ENCODE data around the gene PPP2R3B.

Gene PPP2R3B

DNA sequence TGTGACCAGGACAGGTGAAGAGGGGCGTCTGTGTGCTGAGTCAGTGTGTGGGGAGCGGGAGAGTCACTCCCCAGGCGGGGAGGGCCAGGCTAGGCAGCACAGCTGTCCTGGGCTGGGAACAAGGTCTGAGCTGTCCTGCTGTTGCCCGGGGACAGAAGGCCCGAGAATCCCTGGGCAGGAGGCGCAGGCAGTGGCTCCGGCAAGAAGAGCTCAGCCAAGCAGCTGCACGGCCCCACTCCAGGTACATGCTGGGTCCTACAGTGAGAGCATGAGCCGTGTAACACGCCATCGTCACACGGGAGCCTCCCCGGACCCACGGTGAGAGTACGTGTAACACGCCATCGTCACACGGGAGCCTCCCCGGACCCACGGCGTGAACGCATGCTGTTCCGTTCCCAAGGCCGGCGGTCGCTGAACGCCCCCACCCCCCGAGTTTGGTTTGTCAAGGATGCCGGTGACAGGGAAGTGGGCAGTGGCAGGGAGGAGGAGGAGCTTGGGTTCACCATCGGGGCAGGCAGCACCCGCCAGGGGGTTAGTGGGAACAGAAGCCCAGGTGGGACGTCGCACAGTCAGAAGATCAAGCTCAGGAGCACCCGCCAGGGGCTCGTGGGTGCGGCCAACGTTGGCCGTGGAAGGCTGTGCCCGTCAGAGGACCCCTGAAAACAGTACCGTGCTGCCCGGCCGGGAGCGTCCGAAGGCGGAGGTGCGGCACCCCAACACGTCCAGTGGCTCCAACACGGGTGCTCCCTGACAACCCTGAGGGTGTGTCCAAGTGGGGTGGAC, 15.6 kb downstream of the PPP2R3B start:
- no peak for DNase-seq (ENCODE audit: low spot score)

DNA sequence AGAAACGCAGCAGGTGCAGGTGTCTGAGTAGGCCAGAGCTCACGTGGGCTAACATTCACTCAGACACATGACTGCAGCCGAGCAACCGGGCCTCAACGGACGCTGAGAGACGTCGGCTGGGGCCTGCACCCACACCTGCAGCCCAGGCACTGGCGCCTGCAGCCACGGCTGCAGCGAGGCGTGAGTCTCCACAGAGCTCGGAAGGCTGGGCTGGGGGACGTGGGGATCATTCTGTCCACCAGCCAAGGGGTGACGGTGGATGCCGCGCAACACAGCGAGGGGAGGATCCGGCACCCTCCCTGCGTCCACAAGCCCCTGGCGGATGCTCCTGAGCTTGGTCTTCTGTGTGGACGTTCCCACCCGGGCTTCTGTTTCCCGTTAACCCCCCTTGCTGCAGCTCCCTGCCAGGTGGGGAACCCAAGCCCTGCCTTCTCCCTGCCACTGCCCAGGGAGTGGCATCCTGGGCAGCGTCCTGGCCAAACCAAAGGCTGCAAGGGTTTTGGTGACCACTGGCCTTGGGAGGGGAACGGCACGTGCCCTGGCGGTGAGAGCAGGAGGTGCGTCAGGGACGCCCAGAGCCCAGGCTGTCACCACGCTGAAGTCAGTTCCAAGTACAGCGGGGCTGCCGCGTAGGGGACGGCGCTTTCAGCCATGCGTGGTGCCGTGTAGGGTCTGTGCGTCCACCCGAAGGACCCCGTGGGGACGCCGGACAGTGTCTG, 16.3 kb downstream of the PPP2R3B start:
- DNase-seq (ENCODE audit: low spot score): no peak

DNA sequence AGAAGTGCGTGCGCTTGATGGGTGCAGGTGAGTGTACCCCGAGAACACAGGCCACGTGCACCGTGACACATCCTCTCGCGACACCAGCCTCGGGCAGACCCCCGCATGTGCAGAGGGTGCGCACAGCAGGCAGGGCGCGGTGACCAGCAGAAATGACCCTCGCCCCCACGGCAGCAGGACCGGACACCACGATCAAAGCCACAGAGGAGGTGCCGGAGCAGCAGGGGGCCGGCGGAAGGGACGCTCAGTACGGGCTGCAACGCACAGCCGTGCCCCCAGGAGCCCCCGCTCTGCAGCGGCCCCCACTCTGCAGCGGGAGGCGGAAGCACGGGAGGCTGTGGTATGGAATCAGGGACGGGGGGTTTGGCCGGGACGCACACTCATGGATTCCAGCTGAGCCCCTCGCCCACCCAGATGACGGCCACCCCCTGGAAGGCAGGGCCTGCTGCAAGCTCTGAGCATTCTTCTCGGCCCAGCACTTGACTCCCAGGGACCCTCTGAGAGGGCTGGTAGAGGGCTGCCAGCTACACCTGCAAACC, 17.1 kb downstream of the PPP2R3B start:
- no peak for DNase-seq (ENCODE audit: low spot score)

DNA sequence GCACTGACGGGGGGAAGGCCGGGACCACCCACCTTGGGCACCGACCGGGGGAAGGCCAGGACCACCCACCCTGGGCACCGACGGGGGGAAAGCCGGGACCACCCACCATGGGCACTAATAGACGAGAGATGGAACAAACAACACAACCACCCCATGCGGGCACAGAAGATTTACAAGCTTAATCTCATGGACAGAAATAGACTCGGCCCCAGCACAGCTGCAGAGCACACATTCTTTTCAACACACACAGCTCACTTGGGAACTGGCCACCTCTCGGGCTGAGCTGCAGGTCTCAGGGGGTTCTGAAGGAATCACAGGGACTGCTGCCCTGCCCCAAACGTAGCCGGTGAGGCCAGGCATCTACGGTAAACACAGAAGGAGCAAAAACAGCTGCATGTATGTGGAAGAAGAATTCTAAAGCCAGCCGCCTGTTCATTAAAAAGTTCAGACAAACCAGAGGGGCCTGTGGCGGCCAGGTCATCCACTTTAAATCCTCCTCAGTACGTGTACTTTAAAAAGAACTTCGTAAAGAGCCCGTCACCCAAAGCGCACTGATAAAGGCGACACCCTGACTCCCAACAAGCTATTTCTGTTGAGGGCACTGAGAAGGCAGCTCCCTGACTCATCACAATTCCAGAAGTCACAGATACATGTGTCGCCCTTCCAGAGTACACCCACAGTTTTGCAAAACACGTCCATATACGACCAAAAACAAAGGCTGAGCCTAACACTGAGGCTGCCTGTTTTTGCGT, 17.7 kb downstream of the PPP2R3B start:
- no peak for DNase-seq (ENCODE audit: low spot score)

DNA sequence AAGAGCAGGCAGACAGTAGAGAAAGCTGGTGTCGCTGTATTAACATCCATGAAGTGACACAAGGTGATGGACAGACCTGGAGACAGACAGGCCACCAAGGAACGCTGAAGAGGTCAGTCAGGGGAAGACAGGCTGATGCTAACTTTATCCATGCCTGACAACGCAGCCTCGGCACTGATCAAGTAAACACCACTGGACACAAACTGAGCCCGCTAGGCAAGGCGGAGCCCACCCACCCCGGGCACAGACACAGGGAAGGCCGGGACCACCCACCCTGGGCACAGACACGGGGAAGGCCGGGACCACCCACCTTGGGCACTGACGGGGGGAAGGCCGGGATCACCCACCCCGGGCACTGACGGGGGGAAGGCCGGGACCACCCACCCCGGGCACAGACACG, 18.8 kb downstream of the PPP2R3B start:
- DNase-seq (ENCODE audit: low spot score): no peak

DNA sequence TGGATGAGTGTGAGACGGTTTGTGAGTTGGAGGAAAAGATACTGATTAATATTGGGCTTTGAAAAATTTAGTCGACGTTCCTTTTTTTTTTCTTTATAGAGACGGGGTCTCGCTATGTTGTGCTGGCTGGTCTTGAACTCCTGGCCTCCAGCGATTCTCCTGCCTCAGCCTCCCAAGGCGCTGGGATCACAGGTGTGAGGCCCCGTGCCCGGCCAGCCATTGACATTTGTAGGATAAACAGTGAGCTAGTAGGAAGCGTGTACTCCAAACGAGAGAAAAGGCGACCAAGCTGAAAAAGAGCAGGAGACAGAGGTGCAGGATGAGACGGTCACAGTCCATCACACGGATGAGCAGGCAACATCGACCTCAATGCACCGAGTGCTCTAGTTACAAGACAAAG, 19.4 kb downstream of the PPP2R3B start:
- DNase-seq (ENCODE audit: low spot score): no peak

DNA sequence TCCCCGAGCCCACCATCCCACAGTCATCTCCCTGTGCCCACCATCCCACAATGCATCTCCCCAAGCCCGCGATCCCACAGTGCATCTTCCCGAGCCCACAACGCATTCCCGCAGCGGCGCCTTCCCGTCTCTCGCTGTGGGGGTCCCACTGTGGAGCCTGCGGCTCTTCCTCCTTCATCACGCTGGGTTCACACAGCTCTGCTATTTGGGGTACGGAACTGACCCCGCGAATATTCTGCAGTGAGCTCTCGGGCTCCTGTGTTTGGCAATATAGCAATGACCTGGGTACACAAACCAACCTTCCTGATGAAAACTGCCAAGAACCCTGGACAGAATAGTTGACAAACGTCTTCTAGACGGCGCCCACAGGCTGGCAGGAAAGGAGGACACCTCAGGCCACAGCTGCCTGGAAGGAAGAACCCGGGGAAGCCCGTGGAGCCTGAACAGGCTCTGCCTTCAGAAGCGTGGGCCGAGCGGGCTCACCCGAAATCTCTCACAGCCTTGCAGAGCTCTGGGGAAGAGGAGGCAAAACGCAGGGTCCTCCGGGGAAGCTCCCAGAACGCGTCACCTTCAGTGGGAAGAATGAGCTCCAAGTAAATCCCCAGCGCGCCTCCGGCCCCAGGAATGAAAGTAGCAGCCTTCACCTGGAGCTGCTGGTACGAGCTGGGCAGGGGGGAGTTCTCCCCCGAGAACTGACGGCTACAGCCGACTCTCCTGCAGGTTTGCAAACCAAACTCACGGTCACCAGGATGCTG, 22.9 kb downstream of the PPP2R3B start:
- no peak for DNase-seq (ENCODE audit: low spot score)

DNA sequence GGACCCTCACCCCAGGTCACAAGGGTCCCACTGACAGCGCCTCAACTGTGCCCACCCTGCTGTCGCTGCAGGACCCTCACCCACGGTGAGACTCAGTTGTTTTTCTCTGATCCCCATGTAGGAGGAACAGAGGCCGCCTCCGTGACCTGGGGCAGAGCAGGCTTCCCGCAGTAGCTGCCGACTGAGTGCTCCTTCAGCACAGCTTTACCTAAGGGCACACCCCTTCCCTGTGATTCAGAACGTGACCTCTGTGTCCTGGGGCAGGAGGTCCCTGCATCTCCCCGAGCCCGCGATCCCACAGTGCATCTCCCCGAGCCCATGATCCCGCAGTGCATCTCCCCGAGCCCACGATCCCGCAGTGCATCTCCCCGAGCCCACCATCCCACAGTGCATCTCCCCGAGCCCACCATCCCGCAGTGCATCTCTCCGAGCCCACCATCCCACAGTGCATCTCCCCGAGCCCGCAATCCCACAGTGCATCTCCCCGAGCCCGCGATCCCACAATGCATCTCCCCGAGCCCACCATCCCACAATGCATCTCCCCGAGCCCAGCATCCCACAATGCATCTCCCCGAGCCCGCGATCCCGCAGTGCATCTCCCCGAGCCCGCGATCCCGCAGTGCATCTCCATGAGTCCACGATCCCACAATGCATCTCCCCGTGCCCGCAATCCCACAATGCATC, 23.6 kb downstream of the PPP2R3B start:
- no peak for DNase-seq (ENCODE audit: low spot score)

DNA sequence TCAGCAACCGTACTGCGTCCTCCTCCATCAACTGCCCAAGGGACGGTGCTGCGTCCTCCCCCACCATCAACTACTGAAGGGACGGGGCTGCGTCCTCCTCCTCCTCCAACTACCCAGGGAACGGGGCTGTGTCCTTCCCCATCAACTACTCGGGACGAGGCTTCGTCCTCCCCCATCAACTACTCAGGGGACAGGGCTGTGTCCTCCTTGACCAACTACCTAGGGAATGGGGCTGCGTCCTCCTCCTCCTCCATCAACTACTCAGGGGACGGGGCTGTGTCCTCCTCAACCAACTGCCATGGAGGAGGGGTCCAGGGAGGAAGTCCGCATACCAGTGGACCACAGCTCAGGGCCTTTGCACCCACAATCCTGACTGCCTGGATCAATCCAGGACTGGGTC, 24.4 kb downstream of the PPP2R3B start:
- DNase-seq (ENCODE audit: low spot score): no peak

DNA sequence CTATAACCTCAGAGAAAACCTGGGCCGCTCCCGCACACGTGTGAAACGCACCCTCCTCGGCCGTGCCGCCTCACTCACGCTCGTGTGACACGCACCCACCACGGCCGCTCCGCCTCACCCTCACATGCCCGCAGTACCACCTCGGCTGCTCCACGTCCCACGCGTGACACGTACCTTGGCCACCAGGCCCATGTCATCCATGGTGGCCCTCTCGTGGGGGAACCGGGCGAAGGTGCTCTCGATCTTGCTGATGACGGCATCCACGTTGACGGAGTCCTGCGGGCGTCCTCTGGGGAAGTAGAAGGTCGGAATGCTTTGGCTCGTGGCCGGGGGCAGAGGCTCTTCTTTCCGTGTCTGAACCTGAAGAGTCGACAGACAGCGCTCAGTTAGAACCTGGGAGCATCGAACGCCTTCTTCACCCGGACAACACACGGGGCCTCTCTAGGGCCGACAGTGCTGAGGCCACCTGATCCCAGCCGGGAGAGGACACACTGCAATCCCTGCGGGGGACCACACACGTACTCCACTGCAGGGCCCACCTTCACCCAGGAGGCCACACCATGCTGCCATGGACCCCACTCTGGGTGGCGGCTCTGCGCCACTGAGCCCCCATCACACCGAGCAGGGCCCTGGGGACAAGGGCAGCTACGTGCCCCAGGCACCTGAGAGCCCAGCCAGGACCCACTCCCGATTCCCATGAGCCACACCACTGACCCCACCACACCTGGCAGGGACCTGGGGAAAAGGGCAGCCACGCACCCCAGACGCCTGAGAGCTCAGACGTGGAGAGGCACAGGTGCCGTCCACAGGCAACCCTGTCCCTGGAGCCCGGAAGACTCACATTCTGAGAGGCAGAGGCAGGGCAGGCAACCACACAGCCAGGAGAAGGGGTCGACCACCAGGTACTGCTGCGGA, 25.2 kb downstream of the PPP2R3B start:
- DNase-seq (ENCODE audit: low spot score): no peak

DNA sequence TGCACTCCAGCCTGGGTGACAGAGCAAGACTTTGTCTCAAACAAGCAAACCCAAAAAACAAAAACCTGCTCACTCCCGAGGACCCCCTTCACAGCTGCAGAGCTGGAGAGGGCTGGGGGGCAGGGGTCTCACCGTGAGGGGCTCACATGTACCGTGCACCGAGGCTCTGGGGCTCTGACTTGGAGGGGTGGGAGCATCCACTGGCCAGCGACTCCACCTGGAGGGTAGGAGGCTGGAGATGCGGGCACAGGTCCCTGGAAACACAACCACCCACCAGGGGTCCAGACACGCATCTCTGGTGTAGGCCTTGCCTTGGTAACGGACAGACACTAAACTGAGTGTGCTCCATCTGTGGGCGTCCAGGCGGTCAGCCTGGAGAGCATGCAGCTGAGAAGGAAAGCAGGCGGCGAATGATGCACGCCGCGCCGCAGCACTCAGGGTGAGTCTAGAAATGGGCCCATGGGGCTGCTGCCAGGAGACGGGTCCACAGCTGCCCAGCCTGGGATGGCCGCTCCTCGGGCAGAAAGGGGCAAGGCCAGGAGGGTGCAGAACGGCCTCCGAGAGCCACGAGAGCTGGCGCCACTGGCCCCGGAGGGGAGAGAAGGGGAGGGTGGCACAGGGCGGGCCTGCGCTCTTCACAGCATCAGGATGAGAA, 26.1 kb downstream of the PPP2R3B start:
- DNase-seq (ENCODE audit: low spot score): no peak

DNA sequence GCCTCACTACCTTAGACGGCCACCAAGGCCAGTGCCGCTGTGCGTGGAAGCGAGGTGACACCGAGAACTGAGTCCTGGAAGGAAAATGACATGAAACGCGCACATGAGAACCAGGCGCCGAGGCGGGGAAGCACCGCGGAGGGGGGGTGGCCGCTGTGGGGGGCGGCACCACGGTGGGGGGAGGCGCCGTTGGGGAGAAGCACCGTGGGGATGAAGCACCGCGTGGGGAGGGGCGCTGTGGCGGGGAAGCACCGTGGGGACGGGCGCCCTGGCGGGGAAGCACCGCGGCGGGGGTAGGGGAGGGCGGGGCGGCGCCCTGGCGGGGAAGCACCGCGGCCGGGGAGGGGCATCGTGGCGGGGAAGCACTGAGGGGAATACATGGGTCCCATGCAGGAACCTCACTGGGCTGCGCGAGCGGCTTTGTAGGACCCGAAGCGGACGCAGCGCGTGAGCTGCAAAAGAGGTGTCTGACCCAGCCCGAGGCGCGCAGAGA, 28.0 kb downstream of the PPP2R3B start:
- no peak for DNase-seq (ENCODE audit: low spot score)

DNA sequence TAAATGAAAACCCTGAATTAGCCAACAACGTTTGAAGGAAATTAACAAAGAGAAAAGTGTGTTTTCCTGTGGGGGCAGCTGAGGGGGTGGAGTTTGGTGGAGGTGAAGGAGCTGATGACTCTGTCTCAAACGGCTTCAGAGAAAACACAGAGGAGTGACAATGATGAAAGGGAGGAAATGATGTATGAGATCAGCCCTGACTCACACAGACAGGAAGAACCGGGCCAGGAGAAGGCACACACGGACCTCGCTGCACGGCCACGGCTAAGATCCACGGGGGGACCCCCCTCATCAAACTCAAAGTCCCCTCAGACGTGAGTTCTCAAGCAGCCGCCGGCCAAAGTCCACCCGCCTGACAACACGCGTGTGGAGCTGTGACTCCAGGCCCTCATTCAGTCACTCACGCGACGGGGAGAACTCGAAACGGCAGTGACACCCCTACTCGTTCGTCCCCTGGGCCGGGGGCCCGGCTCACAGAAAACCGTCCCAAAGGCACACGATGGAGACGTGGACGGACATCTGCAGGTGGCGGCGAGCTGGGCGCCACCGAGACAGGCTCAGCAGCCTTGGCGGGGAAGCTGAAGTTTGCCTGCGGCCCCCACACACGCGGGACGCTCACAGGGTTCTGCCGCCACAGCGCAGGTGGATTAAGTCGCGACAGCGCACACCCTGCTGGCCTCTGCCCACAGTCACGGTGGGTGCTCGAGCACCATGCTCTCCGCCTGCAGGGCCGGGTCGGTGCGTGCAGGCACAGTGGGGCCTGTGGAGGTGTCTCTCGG, 28.8 kb downstream of the PPP2R3B start:
- no peak for DNase-seq (ENCODE audit: low spot score)

DNA sequence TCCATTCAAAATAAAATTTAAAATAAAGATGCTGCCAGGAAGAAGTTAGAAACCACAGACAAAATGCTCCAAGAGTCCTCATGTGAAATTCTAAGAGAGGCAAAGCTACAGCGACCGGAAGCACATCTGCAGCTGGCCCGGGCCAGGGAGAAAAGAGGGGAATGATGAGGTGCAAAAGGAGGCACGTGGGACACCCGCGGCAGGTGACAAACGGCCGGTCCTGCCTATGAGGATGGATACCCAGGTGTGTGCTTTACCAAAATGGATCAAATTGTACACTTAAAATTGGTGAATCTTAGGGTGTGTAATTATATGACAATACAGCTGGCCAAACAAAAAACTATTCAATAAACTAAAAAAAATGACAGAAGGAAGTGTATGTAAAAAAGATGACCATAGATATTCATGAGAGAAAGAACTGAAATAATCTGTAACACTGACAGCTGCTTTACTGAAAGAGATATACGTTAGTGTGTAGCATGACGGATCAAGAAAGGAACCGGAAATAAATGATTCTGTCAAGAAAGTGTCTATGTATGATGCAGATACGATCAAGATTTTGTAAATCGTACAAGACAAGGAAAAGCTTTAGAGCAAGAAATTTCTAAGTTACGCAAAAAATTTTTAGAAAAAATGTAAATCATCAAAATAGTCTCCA, 29.5 kb downstream of the PPP2R3B start:
- no peak for DNase-seq (ENCODE audit: low spot score)

DNA sequence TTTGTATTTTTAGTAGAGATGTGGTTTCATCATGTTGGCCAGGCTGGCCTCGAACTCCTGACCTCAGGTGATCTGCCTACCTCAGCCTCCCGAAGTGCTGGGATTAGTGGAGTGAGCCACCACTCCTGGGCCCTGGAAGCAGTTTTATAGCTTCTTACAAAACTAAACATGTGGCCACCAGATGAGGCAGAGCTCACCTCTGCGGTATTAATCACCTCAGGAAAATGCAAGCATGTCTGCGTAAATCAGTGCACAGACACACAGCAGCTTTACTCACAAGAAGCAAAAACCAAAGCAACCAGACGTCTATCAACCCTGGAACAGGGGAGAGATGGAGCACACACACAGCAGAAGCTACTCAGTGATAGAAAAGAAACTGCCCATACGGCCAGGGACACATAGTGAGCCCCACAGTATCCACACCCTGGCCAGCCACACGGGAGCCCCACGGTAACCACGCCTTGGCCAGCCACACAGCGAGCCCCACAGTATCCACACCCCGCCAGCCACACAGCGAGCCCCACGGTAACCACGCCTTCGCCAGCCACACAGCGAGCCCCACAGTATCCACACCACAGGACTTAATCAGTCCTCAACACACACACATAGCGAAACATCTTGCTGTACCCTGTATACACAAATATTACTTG, 30.2 kb downstream of the PPP2R3B start:
- DNase-seq (ENCODE audit: low spot score): no peak

DNA sequence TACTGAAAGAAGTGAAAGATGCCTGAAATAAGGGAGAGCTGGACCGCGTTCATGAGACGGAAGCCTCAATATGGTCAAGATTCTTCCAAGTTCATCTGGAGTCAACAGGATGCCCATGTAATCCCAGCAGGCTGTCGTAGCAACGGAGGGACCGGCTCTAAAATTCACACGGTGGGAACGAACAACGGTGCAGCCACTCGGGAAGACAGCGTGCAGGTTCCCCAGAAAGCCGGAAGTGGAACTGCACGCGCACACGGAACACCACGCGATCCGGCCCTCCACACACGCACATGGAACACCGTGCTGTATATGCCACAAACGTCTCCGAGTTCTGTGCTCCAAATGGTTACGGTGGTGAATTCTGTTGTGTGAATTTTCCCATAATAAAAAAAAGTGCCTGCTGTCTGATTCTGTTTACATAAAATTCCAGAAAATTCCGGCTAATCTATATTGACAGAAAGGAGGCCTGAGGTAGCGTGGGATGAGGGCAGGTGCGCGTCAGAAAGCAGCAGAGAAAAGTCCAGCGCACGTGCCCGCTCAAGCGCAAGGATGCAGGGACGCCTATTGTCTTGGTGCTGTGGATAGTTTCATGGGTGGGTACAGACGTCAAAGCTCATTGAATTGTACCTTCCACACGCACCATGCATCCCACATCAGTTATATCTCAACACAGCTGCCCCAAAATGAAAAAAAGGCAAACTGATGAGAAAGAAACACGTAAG, 31.2 kb downstream of the PPP2R3B start:
- DNase-seq (ENCODE audit: low spot score): no peak

All from globus pallidus (tissue), 1 donor.